HG03060 (cell line): Measurements from ENCODE around the gene WFIKKN2.
A peak's percentile ranks its signal among the peaks of the same experiment; 100 is the strongest.
"Not testable (repeated sequence)": the region's sequence is repeated elsewhere in the genome, so short reads cannot be mapped to it uniquely, and the experiment has no call there.

Experiments
- ATAC-seq: cut with Tn5 transposase; IDR thresholded peaks from one replicate; pipeline ENCODE4 v1.9.1; 2021; ENCODE audit warnings: low read depth, moderate number of reproducible peaks; ENCODE audit not compliant: unreplicated experiment

Gene WFIKKN2

GRCh38 chr17:50848039-50848438 lies 12.7 kb downstream of the WFIKKN2 start:
- ATAC-seq, result no peak

GRCh38 chr17:50848711-50849110 lies 13.3 kb downstream of the WFIKKN2 start:
- no peak for ATAC-seq

GRCh38 chr17:50850640-50851039 lies 15.3 kb downstream of the WFIKKN2 start:
- ATAC-seq, result no peak

GRCh38 chr17:50853015-50853615 lies 17.7 kb downstream of the WFIKKN2 start:
- ATAC-seq, result no peak

- no peak for ATAC-seq
Measured at GRCh38 chr17:50853781-50854180, 18.4 kb downstream of the WFIKKN2 start.

GRCh38 chr17:50855708-50856330 lies 20.4 kb downstream of the WFIKKN2 start:
- no peak for ATAC-seq

GRCh38 chr17:50856431-50856830 lies 21.0 kb downstream of the WFIKKN2 start:
- no peak for ATAC-seq

- ATAC-seq, result no peak
Measured at GRCh38 chr17:50858486-50859225, 23.3 kb downstream of the WFIKKN2 start.

- not testable (repeated sequence) for ATAC-seq
Measured at GRCh38 chr17:50859727-50860126, 24.3 kb downstream of the WFIKKN2 start.

- ATAC-seq, result no peak
Measured at GRCh38 chr17:50861334-50861676, 25.9 kb downstream of the WFIKKN2 start.

- ATAC-seq, result no peak
Measured at GRCh38 chr17:50861822-50862528, 26.6 kb downstream of the WFIKKN2 start.

- no peak for ATAC-seq
Measured at GRCh38 chr17:50863221-50863843, 27.9 kb downstream of the WFIKKN2 start.

- no peak for ATAC-seq
Measured at GRCh38 chr17:50863931-50864330, 28.5 kb downstream of the WFIKKN2 start.

- ATAC-seq, result no peak
Measured at GRCh38 chr17:50864747-50865059, 29.3 kb downstream of the WFIKKN2 start.

- ATAC-seq, result no peak
Measured at GRCh38 chr17:50865060-50865867, 29.9 kb downstream of the WFIKKN2 start.

- no peak for ATAC-seq
Measured at GRCh38 chr17:50865868-50866260, 30.5 kb downstream of the WFIKKN2 start.

GRCh38 chr17:50866261-50866949 lies 31.0 kb downstream of the WFIKKN2 start, which contains the start of gene TOB1:
Gene TOB1 (minus strand): TSS chr17:50866354. CDS start chr17:50864017, 2,337 bp downstream.
- ATAC-seq, result peak; percentile 39

GRCh38 chr17:50866950-50867362 lies 31.6 kb downstream of the WFIKKN2 start:
- ATAC-seq, result peak; percentile 9

GRCh38 chr17:50867363-50868139 lies 32.2 kb downstream of the WFIKKN2 start:
- no peak for ATAC-seq
